ENCODE data around the gene IL27RA.

The IL27RA gene

GRCh38 chr19:14102756-14103155 is 71.2 kb downstream of the IL27RA start:
- no peak for DNase-seq (ENCODE audit: low read depth)
- H3K4me3 ChIP-seq (ENCODE audit: low read depth, low read length): no peak overlapping the region
- TF ChIP-seq MYC (IDR thresholded peaks at IDR 0.05; ENCODE audit: low read depth, low read length): no peak
- no peak for TF ChIP-seq POLR2A (IDR thresholded peaks at IDR 0.05; ENCODE audit: extremely low read depth, insufficient read length)
- TF ChIP-seq, protein P1, sequence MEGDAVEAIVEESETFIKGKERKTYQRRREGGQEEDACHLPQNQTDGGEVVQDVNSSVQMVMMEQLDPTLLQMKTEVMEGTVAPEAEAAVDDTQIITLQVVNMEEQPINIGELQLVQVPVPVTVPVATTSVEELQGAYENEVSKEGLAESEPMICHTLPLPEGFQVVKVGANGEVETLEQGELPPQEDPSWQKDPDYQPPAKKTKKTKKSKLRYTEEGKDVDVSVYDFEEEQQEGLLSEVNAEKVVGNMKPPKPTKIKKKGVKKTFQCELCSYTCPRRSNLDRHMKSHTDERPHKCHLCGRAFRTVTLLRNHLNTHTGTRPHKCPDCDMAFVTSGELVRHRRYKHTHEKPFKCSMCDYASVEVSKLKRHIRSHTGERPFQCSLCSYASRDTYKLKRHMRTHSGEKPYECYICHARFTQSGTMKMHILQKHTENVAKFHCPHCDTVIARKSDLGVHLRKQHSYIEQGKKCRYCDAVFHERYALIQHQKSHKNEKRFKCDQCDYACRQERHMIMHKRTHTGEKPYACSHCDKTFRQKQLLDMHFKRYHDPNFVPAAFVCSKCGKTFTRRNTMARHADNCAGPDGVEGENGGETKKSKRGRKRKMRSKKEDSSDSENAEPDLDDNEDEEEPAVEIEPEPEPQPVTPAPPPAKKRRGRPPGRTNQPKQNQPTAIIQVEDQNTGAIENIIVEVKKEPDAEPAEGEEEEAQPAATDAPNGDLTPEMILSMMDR (IDR thresholded peaks at IDR 0.05; ENCODE audit: low read depth, low read length): no peak
- TF ChIP-seq, protein P2, sequence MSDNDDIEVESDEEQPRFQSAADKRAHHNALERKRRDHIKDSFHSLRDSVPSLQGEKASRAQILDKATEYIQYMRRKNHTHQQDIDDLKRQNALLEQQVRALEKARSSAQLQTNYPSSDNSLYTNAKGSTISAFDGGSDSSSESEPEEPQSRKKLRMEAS (IDR thresholded peaks at IDR 0.05; ENCODE audit: low read depth, low read length): no peak
